DMS 273 treated with DMSO at 0.1 percent for 48 hours (cell line): ENCODE measurements around the gene CPEB4.

ENCODE experiments used
- DNase-seq: peaks from one replicate; lab custom pipeline; 2025; lab: John Stamatoyannopoulos, UW

Gene CPEB4

DNA sequence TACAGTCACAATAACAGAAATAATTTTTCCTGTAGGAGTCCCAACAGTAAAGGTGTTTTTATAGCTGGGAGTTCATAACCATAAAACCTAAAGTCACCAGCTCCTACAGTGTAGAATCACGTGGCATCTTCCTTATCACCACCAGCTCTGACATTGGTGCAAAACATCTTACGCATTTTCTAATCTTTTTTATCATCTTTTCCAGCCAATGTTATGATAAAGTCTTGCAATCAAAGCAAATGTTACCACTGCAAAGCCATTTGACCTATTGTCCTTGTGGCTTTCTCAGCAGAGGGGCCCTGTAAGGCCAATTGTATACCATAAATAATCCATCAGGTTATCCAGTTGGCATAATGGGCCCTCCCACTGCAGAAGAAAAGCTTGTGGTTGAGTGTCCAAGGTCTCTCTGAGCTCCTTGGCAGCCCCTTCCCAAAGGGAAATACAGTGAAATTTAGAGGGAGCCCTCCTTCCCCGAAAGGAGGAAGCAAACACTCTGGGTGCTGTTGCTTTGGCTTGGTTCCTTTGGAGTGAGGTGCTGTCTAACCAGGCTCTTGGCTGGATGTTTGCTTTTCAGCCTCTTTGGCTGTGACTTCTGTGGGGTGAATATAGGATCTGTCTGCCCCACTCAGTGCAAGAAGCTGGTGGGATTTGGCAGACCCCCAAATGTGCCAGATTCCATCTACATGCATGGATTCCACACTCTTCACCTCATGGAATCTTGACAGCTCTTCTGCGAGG is 29.3 kb upstream of the CPEB4 start:
- DNase-seq = no peak

DNA sequence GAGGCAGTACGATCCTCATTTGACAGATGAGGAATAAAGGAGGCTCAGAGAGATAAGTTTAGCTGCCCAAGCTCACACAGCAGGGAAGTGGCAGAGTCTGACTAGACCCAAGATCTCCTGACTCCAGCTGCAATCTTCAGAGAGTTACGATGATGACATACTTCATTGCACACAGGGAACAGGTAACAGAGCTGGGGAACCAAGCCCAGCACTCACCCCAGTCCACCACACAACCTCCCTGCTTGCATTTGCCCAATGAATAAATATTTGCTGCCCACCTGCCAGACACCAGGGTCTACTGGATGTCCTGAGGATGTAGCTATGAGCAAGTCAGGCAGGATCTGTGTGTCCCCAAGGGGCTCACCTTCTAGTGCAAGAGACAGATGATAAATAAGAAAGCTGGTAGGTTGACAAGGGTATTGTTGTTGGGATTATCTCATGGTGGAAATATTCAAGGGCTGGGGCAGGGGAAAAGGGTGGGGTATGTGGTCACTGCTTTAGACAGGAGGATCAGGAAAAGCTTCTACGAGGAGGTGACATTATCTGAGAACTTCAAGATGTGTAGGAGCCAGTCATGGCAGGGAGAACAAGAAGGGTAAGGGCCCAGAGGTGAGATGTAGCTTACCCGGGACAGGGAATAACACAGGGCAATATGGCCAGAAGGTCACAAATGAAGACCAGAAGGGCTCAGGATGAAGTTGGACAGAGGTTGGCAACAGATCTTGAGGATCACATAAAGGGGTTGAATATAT is 28.6 kb upstream of the CPEB4 start:
- no peak for DNase-seq

DNA sequence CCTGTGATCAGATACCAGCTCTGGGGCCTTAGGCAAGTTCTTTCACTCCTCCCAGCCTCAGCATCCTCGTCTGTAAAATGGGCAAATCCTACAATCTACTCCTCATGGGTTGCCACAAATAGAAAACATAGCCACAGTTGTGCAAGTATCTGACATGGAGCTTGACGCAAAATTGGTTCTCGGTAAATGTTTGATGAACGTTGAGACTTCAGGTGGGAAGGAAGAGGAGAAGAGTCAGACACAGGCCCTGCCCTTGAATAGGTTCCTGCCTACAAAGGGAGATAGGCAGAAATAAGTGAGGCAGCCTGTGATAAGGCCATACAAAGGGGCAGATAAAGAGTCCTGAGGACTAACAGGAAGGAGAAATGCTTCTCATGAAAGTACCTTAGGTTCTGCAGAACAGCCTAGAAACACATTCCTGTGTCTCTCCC is 26.1 kb upstream of the CPEB4 start:
- DNase-seq = no peak

DNA sequence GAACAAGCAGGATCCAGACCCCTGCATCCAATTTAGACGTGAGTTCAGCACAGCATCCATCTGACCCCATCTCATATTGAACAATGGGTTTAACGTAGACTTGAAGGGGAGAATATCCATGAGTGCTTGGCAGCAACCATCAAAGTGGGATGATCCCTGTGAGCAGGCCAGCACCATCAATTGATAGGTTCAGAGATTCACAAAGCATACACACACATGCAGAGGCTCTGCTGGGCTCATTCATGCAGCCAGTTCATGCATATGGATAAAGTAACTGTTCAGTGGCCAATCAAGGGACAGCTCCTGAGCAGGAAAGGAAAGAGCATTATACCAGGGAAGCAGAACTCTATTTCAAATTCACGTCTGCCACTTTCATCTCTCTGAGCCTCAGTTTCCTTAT is 24.8 kb upstream of the CPEB4 start:
- DNase-seq = no peak

DNA sequence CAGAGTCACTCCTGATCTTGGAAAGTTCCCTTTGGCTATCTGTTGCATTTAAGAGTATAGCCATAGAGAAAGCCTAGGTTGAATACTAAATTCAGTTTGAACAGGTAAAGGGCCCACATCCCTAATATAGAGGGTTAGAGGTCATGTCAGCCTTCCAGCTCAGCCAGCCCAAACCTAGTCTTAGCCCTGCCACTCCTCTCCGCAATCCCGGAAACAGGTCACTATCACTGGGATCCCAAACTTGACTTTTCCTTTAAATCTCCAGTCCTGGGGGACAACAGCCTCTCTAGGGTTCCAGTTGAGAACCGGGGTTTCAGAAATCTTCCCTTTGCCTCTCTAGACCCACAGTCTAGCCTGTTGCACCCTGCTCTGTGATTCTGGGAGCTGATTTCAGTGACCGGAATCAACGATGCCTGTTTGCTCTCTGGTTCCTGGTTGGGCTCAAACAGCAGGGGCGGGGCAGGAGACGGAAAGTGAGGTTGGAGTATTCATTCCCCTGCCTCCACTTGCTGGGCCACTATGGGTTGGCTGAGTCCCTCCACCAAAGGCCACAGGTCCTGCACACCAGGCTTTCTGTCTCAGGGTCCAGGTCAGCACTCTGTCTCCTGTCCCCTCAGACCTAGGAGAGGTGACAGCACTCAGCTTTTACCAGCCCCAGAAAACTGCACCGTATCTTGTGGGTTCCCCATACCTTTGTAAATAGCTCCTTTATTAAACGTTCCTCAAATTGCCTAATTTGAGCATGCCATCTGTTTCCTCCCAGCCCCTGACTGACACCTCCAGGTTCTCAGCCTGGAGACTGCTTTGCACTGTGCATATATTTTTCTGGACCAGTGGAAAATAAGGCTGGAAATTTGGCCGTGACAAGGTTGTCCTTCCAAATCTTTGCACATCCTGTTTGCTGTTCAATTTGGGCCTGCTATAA is 23.8 kb upstream of the CPEB4 start:
- no peak for DNase-seq

DNA sequence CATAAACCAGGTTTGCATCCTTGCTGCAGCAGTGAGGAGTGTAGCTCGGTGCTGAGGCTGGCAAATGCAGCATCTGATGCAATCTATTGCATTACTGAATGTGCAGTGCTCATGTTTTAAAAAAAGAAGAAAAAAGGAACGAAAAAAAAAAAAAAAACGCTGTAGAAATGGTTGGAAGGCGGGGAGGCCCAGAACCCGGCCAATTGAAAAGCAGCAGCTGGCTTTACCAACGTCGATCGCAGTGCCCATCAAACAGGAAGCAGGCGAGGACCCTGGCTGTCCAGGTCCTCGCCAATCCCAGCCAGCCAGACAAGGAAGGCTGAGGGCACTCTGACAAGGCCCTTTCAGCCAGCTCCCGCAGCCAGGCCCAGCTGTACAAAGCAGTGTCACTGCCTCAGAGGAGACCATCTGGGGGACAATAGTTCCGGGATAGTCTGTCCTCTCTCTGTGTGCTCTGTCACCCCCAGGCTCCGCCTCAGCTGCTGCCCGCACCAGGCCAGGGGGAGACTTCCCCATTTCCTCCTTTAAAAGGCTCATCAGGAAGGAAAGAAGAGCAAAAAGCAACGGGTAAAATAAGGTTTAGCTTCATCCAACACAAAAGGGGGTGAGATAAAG is 21.8 kb upstream of the CPEB4 start:
- DNase-seq = no peak

DNA sequence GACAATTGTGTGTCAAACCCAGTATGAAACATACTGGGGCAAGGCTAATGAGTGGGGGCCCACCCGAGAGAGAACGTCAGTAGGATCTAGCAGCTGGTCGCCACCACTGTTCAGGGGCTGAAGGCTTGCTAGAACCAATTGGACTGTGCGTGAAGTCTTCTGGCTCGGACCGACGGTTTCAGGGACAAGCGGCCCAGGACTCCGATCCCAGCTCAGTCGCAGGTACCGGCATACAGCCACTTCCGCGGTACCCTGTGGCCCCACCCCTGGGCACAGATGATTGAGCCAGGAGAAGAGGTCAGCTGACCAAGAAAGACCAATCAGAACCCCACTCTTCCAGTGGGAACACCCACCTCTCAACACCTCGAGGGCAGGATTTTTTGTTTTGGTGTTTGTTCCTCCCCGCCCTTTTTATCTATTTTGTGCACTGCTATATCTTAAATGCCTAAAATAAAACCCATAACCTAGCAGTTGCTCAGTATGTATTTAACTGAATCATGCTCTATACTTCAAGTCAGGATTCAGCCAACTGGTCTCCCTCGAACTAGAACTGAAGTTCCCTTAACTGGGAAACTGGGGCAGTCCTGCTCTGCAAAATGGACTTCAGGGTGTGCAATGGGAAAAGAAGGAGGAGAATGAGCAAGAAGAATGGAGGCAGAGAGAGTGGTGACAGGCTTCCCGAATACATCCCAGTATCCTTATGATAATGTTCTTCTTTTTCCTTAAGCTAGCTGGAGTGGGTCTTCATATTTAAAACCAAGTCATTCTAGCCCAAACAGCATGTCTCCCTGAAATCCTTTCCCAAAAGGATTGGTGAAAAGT is 21.1 kb upstream of the CPEB4 start:
- no peak for DNase-seq

DNA sequence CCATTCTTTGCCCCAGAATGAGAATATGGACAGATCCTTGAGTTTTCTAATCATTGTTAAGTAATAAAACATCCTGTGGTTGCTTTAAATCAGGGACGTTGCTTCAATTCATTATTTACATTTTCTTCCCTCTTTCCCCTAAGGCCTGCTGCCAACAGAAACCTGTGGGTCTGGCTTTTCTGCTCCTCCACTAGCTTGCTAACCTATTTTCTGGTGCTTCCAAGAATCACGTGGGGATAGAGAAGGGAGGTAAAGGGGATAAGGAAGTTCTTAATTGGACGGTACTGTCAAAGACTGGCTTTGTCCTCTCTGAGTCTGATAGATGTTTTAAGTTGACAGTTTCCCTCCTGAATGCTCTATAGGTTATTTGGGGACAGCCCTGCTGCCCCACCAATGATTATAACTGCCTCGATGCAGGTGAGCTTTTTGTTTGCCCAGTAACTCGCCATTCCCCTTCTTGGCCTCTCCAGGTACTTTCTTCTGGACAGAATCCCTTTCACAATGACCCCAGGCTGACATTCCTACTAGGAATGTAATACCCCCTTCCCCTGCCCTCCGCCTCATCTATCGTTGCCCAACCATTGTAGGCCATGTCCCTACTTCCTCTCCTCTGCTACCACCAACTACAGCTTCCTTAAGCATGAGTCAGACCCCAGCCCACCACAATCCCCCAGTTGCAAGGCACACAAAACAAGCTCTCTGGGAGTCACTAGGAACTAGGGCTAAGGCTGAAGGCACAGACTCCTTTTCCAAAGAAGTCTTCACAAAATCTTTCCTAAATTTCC is 19.9 kb upstream of the CPEB4 start:
- no peak for DNase-seq

DNA sequence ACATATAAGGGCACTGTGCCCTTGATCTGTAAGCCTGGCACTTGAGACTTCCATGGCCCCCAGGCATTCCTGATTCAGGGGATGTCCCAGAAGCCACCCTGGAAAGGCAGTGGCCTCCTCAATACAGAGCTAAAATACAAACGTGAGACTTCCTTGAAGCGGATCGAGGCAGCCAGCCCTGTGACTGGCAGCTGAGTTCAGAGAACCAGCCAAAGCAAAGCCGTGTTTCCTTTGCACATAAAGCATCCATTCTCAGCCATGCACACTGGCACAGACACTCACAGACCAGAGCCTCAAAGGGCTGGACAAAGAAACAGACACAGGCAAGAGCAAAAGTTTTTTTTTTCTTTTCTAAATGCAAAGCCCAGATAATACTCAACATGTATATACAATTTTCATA is 18.8 kb upstream of the CPEB4 start:
- DNase-seq = no peak

DNA sequence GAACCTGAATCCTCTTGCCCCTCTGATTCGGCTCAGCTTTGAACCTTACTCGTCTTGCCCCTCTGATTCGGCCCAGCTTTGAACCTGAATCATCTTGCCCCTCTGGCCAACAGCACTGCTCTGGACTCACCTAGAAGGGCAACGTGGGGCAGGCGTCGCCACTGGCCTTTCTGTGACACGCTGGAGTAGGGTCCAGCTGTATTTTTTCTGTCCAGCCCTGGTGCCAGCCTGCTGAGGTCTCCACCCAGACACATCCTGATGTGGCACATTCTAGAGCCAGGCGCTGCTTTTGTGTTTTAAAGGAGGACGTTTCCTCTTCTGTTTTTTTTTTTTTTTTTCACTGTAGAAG is 15.2 kb upstream of the CPEB4 start:
- no peak for DNase-seq

DNA sequence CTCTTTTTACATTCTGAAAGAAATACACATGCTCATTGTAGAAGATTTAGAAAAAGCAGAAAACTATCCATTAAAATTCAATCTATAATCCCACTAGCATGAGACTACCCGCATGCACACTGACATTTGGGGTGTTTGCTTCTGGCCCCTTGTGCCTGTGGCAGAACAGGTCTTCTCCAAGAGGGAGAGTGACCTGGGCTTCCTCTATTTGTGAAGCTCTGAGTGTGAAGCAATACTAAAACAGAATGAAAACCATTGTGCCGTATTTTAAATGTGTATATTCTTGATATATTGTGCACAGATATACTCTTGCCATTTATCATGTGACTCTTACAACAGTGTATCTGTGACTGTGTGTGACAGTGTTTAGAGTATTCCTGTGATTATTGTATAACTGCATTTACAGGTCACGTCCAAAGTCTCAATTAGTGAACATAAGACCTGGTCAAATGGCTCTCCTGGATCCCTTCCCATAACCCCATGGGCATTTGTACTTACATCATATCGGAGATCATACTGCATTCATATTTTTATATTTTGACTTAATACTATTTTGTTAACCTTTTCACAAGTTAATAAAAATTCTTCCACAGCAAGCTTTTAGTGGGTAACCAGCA is 14.7 kb upstream of the CPEB4 start:
- DNase-seq = no peak

DNA sequence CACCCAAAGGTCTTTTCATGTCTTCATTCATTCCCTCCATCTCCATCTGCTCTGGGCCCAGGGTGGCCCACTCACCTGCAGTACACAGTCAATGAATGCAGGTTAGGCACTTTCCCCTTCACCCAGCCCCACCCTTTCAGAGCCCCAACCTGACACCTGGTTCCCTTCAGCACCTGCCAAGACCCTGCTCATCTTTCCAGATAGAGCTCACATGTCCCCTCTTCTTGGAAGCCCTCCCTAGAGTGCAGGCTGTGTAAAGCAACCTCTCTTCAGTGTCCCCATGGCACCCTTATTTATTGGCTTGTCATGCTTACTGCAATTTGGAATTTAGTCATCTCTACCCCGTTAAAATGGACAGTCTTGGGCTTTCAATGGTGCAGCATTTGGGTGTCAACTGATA is 13.0 kb upstream of the CPEB4 start:
- no peak for DNase-seq

DNA sequence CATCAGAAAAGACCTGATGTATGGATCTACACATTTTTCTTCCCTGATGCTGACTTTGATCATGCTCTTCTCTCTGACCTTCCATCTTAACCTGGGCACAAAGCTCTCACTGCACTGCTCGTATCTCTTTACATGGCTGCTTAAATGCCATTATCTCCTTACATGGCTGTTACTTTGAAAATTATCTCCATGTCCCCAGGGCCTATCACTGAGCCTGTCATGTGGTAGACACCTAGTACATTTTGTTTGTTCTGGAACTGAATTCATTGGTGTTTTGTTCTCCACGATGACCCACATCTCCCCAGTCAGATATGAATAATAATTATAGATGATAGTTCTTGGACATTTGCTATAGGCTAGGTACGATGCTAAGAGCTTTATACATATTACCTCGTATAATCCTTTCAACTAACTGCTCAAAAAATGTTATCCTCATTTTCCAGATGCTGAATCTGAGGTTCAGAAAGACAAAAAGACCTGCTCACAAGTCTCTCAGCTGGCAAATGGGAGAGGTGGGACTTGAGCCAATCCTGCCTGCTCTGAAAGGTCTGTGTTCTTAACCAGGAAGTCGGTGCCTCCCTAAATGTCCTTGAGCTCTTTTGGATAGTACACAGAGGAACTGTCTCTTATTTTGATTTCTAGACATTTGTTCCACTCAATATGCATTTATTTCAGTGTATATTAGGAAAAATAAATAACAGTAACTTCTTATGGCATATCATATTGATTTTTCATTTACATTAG is 9.8 kb upstream of the CPEB4 start:
- no peak for DNase-seq

DNA sequence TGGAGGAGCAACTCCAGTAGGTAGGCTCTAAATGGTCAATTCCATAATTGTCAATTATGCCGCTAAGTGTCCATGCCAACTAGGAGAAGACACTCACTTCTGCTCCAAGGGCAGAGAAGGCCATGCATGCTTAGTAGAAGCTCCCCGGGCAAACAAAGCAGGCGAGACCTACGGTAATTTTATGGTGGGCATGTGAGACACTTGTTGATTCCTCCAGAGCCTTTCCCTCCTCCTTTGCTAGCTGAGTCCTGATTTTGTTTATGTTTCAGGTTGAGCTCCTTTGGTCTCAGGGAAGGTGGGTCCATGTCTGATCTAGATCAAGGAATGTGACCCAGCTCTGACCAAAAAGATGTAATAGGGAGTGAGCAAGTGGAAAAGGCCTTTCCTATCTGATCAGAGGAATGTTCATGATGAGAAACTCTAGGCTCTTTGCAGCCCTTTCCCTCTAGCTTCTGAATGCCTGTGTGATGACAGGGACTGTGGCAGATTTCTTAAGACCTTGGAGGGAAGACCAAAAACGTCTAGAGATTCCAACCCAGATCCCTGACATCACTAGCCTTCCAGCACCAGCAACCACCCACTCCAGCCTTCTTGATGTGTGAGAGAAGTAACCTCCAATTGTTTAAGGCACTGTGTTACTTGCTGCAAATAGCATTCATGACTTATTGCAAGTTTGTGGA is 7.7 kb upstream of the CPEB4 start:
- DNase-seq = no peak

DNA sequence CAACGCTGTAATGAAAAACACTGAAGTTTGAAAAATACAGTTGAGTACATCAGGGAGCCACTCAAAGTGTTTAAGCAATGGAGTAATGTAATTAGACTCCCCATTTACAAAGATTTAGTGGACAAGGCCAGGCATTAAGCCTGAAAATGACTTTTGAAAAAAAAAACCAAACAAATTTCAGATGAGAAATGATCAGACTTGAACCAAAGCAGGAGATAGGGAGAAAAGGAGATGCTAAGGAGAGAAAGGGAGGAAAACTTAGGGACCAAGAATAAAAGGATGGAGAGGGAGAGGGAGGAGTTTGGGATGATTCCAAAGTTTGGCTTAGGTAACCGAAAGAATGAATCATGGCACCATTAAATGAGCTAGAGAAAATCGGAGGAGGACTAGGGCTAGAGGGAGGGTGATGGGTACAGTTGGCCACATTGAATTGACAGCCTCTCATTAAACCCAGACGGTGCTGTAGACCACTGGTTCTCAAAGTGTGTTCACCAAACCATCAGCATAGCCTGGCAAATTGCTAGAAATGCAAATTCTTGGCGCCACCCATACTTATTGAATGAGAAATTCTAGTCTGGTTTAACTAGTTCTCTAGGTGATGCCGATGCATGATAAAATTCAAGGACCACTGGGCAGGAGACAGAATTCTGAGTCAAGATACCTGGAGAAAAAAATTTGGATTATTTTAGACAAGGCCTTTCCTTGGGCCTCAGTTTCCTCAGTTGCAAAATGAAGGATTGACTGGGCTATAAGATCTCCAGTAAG is 6.2 kb upstream of the CPEB4 start:
- DNase-seq = no peak

DNA sequence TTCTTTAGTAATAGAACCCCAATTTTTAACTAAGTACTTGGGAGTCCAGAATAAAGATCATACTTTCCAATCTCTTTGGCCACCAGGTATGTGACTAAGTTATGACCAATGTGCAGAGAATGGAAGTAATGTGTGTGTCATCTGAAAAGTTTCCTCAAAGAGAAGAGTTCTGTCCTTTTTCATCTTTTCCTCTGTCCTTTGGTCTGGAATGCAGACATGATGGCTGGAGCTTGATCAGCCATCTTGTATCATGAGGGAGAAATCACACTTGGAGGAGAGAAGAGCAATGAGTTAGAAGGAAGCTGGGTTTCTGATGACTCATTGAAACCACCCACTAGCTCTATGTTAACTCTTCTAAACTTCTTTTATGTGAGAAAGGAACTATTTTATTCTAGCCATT is 5.5 kb upstream of the CPEB4 start:
- no peak for DNase-seq

DNA sequence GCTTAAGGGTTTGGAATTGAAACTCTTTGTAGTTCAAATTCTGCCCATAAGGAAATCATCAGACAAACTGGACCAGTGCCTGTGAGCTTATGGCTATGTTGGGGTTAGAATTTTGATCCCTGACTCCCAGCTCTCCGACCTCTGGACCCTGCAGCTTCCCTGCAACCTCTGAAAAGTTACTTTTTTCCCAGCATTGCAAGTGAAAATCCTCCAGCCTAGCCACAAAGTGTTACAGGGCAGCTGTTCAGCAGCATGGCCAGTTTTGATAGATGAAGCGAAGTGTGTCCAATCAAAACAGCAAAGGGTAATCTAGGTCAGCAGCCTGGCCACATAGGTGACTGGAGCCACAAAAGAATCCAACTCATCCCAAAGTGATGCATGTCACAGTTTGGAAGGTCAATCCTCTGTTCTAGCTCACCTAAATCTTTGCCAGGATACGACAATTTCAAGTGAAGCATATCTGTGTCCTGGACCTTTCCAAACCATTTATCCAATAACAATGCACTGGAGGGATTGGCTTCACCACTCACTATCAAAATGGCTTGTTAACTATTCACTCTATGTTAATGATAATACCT is 4.7 kb upstream of the CPEB4 start:
- no peak for DNase-seq
